HL-60 (cell line): ENCODE data around the gene HPS1.

ENCODE experiments used
- DNase-seq, 2 experiments: peaks; one replicate each; pipeline ENCODE4 v3.0.0-alpha.2; 2010 to 2020; ENCODE audit warnings: low read depth in 1 of 2, low spot score in 1 of 2
- H3K27ac ChIP-seq: fragments of 250-450 bp; sonication (Bioruptor Pico); replicated peaks from 2 replicates; pipeline ENCODE4 v1.5.1; 2020; ENCODE audit warnings: mild to moderate bottlenecking, moderate library complexity
- H3K27me3 ChIP-seq: fragments of 250-450 bp; sonication (Bioruptor Pico); 2 replicates; pipeline ENCODE4 v1.5.1; 2021; ENCODE audit warnings: mild to moderate bottlenecking, moderate library complexity; ENCODE audit not compliant: insufficient read depth, poor library complexity, severe bottlenecking
- H3K4me3 ChIP-seq: replicated peaks from 2 replicates; pipeline ENCODE4 v1.5.1; 2011; ENCODE audit warnings: mild to moderate bottlenecking, control low read depth, low read length; ENCODE audit not compliant: insufficient read depth
- GABPA ChIP-seq: IDR thresholded peaks from 2 replicates; pipeline ENCODE4 v1.6.1; 2012; ENCODE audit warnings: low read depth
- POLR2AphosphoS5 ChIP-seq: IDR thresholded peaks from 2 replicates; pipeline ENCODE4 v1.6.1; 2012; ENCODE audit warnings: low read depth
- SPI1 ChIP-seq: IDR thresholded peaks from 2 replicates; pipeline ENCODE4 v1.6.1; 2012; ENCODE audit warnings: low read depth, mild to moderate bottlenecking, borderline replicate concordance
- TF ChIP-seq, protein P1 (sequence below): IDR thresholded peaks from 2 replicates; pipeline ENCODE4 v1.6.1; 2012; ENCODE audit warnings: low read depth; ENCODE audit not compliant: insufficient replicate concordance
- TF ChIP-seq, protein P2 (sequence below): IDR thresholded peaks from one replicate; pipeline ENCODE4 v1.5.1; 2011; ENCODE audit warnings: low read length, control low read depth, inconsistent platforms; ENCODE audit not compliant: insufficient read depth

Gene HPS1

GRCh38 chr10:98411768-98412167 is 35.0 kb downstream of the HPS1 start:
- no peak for DNase-seq
- no peaks in the 10 kb centered on the region for H3K27me3 ChIP-seq
- no peak overlapping the region for H3K27ac ChIP-seq
- no peak overlapping the region for H3K4me3 ChIP-seq
- TF ChIP-seq, protein P1, sequence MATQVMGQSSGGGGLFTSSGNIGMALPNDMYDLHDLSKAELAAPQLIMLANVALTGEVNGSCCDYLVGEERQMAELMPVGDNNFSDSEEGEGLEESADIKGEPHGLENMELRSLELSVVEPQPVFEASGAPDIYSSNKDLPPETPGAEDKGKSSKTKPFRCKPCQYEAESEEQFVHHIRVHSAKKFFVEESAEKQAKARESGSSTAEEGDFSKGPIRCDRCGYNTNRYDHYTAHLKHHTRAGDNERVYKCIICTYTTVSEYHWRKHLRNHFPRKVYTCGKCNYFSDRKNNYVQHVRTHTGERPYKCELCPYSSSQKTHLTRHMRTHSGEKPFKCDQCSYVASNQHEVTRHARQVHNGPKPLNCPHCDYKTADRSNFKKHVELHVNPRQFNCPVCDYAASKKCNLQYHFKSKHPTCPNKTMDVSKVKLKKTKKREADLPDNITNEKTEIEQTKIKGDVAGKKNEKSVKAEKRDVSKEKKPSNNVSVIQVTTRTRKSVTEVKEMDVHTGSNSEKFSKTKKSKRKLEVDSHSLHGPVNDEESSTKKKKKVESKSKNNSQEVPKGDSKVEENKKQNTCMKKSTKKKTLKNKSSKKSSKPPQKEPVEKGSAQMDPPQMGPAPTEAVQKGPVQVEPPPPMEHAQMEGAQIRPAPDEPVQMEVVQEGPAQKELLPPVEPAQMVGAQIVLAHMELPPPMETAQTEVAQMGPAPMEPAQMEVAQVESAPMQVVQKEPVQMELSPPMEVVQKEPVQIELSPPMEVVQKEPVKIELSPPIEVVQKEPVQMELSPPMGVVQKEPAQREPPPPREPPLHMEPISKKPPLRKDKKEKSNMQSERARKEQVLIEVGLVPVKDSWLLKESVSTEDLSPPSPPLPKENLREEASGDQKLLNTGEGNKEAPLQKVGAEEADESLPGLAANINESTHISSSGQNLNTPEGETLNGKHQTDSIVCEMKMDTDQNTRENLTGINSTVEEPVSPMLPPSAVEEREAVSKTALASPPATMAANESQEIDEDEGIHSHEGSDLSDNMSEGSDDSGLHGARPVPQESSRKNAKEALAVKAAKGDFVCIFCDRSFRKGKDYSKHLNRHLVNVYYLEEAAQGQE: no peak
- TF ChIP-seq SPI1 (no peak), POLR2AphosphoS5 (no peak), GABPA (no peak)
- TF ChIP-seq, protein P2, sequence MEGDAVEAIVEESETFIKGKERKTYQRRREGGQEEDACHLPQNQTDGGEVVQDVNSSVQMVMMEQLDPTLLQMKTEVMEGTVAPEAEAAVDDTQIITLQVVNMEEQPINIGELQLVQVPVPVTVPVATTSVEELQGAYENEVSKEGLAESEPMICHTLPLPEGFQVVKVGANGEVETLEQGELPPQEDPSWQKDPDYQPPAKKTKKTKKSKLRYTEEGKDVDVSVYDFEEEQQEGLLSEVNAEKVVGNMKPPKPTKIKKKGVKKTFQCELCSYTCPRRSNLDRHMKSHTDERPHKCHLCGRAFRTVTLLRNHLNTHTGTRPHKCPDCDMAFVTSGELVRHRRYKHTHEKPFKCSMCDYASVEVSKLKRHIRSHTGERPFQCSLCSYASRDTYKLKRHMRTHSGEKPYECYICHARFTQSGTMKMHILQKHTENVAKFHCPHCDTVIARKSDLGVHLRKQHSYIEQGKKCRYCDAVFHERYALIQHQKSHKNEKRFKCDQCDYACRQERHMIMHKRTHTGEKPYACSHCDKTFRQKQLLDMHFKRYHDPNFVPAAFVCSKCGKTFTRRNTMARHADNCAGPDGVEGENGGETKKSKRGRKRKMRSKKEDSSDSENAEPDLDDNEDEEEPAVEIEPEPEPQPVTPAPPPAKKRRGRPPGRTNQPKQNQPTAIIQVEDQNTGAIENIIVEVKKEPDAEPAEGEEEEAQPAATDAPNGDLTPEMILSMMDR: no peak

DNA sequence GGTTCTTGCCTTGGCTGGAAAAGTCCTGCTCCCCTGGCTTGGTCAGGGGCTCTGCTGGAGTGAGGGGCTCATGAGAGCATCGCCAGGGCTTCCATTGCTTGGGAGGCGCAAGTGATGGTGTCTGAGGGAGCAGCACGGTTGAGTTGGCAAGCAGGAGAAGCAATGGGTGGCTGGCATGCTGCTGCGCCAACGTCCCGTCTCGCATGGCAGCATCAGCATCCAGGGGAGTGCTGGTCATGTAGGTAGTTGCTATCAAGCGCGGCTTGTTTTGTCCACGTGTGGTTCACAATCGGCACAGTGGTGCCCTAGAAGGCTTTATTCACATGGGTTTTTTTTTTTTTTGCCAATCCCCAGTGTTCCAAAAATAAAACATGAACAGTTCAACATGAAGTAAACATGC is 35.6 kb downstream of the HPS1 start:
- TF ChIP-seq SPI1 (no peak), POLR2AphosphoS5 (no peak), GABPA (no peak)
- TF ChIP-seq, protein P2: no peak
- TF ChIP-seq, protein P1: no peak
- no peak overlapping the region for H3K4me3 ChIP-seq
- DNase-seq: no peak
- no peaks in the 10 kb centered on the region for H3K27me3 ChIP-seq
- H3K27ac ChIP-seq: no peak overlapping the region

GRCh38 chr10:98410759-98411158 is 36.0 kb downstream of the HPS1 start:
- no peak overlapping the region for H3K4me3 ChIP-seq
- H3K27me3 ChIP-seq: no peaks in the 10 kb centered on the region
- TF ChIP-seq GABPA (no peak), SPI1 (no peak), POLR2AphosphoS5 (no peak)
- TF ChIP-seq, protein P2: no peak
- TF ChIP-seq, protein P1: no peak
- no peak overlapping the region for H3K27ac ChIP-seq
- DNase-seq: no peak
